ENCODE data around the gene TCERG1L. TPM values are rescaled to one million over a fixed set of nuclear protein-coding genes. Genes with fewer than 3 reads are reported as not detected.

Gene TCERG1L
- total and polyA plus RNA-seq, 2 experiments from 2014 or later: 0.47 to 0.73 TPM

- H3K4me2 ChIP-seq: no peak overlapping the region
- H3K36me3 ChIP-seq (replicated peaks; ENCODE audit: insufficient read depth, low read depth): no peaks in the 10 kb centered on the region
- TF ChIP-seq EZH2phosphoT487 (IDR thresholded peaks at IDR 0.05; ENCODE audit: low read depth, severe bottlenecking, unreplicated experiment): no peak
- TF ChIP-seq EZH2 (IDR thresholded peaks at IDR 0.05; ENCODE audit: borderline replicate concordance): no peak
- no peak for TF ChIP-seq CTCF (IDR thresholded peaks at IDR 0.05; ENCODE audit: poor library complexity)
- no peaks in the 10 kb centered on the region for H3K9me3 ChIP-seq (ENCODE audit: low read depth)
- no peak overlapping the region for H3K4me3 ChIP-seq
- no peaks in the 10 kb centered on the region for H3K79me2 ChIP-seq
- H3K9me2 ChIP-seq (replicated peaks; ENCODE audit: insufficient read depth): no peaks in the 10 kb centered on the region
- no peaks in the 10 kb centered on the region for H3K4me1 ChIP-seq (ENCODE audit: insufficient read depth)
- H3K27me3 ChIP-seq: no peaks in the 10 kb centered on the region
- no peak overlapping the region for H2AFZ ChIP-seq
- no peak overlapping the region for H3K27ac ChIP-seq
- H4K20me1 ChIP-seq (ENCODE audit: insufficient read depth, poor library complexity, severe bottlenecking): no peaks in the 10 kb centered on the region
- no peak for DNase-seq (ENCODE audit: low spot score)
- WGBS (ENCODE audit: low lambda C conversion rate, missing lambda C conversion rate): 85% methylated on average over 21 of the region's 21 CpGs
These were observed 193.9 kb downstream of the TCERG1L start for GRCh38 chr10:131117416-131118212.

GRCh38 chr10:131116991-131117375 lies 194.5 kb downstream of the TCERG1L start:
- Histone ChIP-seq H3K9me3 (ENCODE audit: low read depth) (no peaks in the 10 kb centered on the region), H3K4me2 (no peak overlapping the region)
- WGBS (ENCODE audit: low lambda C conversion rate, missing lambda C conversion rate): 88% methylated on average over 9 of the region's 9 CpGs

GRCh38 chr10:131116216-131116990 lies 195.1 kb downstream of the TCERG1L start:
- Histone ChIP-seq H3K4me3 (no peak overlapping the region), H2AFZ (no peak overlapping the region), H3K4me2 (no peak overlapping the region), H3K4me1 (ENCODE audit: insufficient read depth) (no peaks in the 10 kb centered on the region), H3K79me2 (no peaks in the 10 kb centered on the region), H3K9me3 (ENCODE audit: low read depth) (no peaks in the 10 kb centered on the region), H4K20me1 (ENCODE audit: insufficient read depth, poor library complexity, severe bottlenecking) (no peaks in the 10 kb centered on the region), H3K27ac (no peak overlapping the region), H3K9me2 (replicated peaks; ENCODE audit: insufficient read depth) (no peaks in the 10 kb centered on the region), H3K27me3 (no peaks in the 10 kb centered on the region), H3K36me3 (replicated peaks; ENCODE audit: insufficient read depth, low read depth) (no peaks in the 10 kb centered on the region)
- no peak for DNase-seq (ENCODE audit: low spot score)
- WGBS (ENCODE audit: low lambda C conversion rate, missing lambda C conversion rate): 89% methylated on average over 24 of the region's 24 CpGs
- TF ChIP-seq EZH2phosphoT487 (IDR thresholded peaks at IDR 0.05; ENCODE audit: low read depth, severe bottlenecking, unreplicated experiment): no peak
- no peak for TF ChIP-seq EZH2 (IDR thresholded peaks at IDR 0.05; ENCODE audit: borderline replicate concordance)
- no peak for TF ChIP-seq CTCF (IDR thresholded peaks at IDR 0.05; ENCODE audit: poor library complexity)

More at GRCh38 chr10:131116991-131117375, 194.5 kb downstream of the TCERG1L start:
- Histone ChIP-seq H2AFZ (no peak overlapping the region), H4K20me1 (ENCODE audit: insufficient read depth, poor library complexity, severe bottlenecking) (no peaks in the 10 kb centered on the region), H3K4me3 (no peak overlapping the region), H3K79me2 (no peaks in the 10 kb centered on the region), H3K36me3 (replicated peaks; ENCODE audit: insufficient read depth, low read depth) (no peaks in the 10 kb centered on the region), H3K4me1 (ENCODE audit: insufficient read depth) (no peaks in the 10 kb centered on the region), H3K9me2 (replicated peaks; ENCODE audit: insufficient read depth) (no peaks in the 10 kb centered on the region), H3K27ac (no peak overlapping the region), H3K27me3 (no peaks in the 10 kb centered on the region)
- DNase-seq (ENCODE audit: low spot score): no peak
- TF ChIP-seq EZH2 (IDR thresholded peaks at IDR 0.05; ENCODE audit: borderline replicate concordance) (no peak), CTCF (IDR thresholded peaks at IDR 0.05; ENCODE audit: poor library complexity) (no peak)
